Lower leg skin (tissue), 3 donors: Measurements from ENCODE around the gene MRPL38.

Experiments used
- POLR2A ChIP-seq, 2 donors: fragments of 450-650 bp; IDR thresholded peaks; one replicate each; pipeline ENCODE4 v1.6.1; 2016 to 2017; ENCODE audit warnings: antibody characterized with exemption in 2 of 2, mild to moderate bottlenecking in 1 of 2, moderate library complexity in 1 of 2
- TF ChIP-seq, protein P1 (sequence below), 3 donors: fragments of 450-650 bp; IDR thresholded peaks; one replicate each; pipeline ENCODE4 v1.5.1; 2016; ENCODE audit warnings: antibody characterized with exemption in 3 of 3, mild to moderate bottlenecking in 3 of 3, moderate library complexity in 2 of 3

GRCh38 chr17:75888484-75888883, 16.2 kb downstream of the MRPL38 start:
- TF ChIP-seq, protein P1, sequence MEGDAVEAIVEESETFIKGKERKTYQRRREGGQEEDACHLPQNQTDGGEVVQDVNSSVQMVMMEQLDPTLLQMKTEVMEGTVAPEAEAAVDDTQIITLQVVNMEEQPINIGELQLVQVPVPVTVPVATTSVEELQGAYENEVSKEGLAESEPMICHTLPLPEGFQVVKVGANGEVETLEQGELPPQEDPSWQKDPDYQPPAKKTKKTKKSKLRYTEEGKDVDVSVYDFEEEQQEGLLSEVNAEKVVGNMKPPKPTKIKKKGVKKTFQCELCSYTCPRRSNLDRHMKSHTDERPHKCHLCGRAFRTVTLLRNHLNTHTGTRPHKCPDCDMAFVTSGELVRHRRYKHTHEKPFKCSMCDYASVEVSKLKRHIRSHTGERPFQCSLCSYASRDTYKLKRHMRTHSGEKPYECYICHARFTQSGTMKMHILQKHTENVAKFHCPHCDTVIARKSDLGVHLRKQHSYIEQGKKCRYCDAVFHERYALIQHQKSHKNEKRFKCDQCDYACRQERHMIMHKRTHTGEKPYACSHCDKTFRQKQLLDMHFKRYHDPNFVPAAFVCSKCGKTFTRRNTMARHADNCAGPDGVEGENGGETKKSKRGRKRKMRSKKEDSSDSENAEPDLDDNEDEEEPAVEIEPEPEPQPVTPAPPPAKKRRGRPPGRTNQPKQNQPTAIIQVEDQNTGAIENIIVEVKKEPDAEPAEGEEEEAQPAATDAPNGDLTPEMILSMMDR (IDR thresholded peaks at IDR 0.05): no peak
- TF ChIP-seq POLR2A (IDR thresholded peaks at IDR 0.05): no peak
